OCI-LY7 (cell line): Measurements from ENCODE around the gene SNRPD3.

Source experiments
- CTCF ChIP-seq: fragments of 200-600 bp; sonication (generic); conservative IDR thresholded peaks from 2 replicates; pipeline ENCODE4 v1.5.1; 2014; ENCODE audit warnings: mild to moderate bottlenecking, antibody characterized with exemption, low read length, moderate library complexity, mixed read lengths
- EZH2phosphoT487 ChIP-seq: fragments of 200-600 bp; sonication (generic); IDR thresholded peaks from 2 replicates; pipeline ENCODE4 v1.6.1; 2018; ENCODE audit warnings: low read depth, borderline replicate concordance, mild to moderate bottlenecking, mixed run types, antibody characterized with exemption, low read length, moderate library complexity, mixed read lengths

GRCh38 chr22:24512043-24512442 lies 43.8 kb upstream of the SNRPD3 start:
- no peak for TF ChIP-seq CTCF
- no peak for TF ChIP-seq EZH2phosphoT487
